Mesendoderm (in vitro differentiated cells): ENCODE measurements around the gene MOSMO.

ENCODE experiments used
- DNase-seq: peaks from one replicate; pipeline ENCODE4 v3.0.0; 2013
- H2AK5ac ChIP-seq: 2 replicates; pipeline ENCODE4 v1.6.1; 2013; ENCODE audit warnings: low read length, inconsistent platforms
- H2BK120ac ChIP-seq: 2 replicates; pipeline ENCODE4 v1.6.1; 2013; ENCODE audit warnings: low read depth, mild to moderate bottlenecking, low read length, moderate library complexity, mixed read lengths
- H2BK15ac ChIP-seq: replicated peaks from 2 replicates; pipeline ENCODE4 v1.6.1; 2013; ENCODE audit warnings: low read depth, mild to moderate bottlenecking, moderate library complexity
- H2BK5ac ChIP-seq: 2 replicates; pipeline ENCODE4 v1.6.1; 2013; ENCODE audit warnings: low read length, inconsistent platforms
- H3K18ac ChIP-seq: 2 replicates; pipeline ENCODE4 v1.6.1; 2013; ENCODE audit warnings: mild to moderate bottlenecking, low read length, mixed read lengths
- H3K23ac ChIP-seq: one replicate; pipeline ENCODE4 v1.6.1; 2013; ENCODE audit warnings: low read length
- H3K27ac ChIP-seq: 2 replicates; pipeline ENCODE4 v1.5.1; 2013; ENCODE audit warnings: low read depth, mild to moderate bottlenecking, inconsistent platforms, low read length, moderate library complexity
- H3K27me3 ChIP-seq: 2 replicates; pipeline ENCODE4 v1.6.1; 2013; ENCODE audit warnings: low read length, control low read depth, mild to moderate bottlenecking, inconsistent platforms; ENCODE audit not compliant: insufficient read depth, poor library complexity
- H3K36me3 ChIP-seq: 2 replicates; pipeline ENCODE4 v1.6.1; 2013; ENCODE audit warnings: low read length, inconsistent platforms; ENCODE audit not compliant: control insufficient read depth, insufficient read depth
- H3K4ac ChIP-seq: one replicate; pipeline ENCODE4 v1.6.1; 2013; ENCODE audit warnings: low read depth, mild to moderate bottlenecking, low read length, moderate library complexity
- H3K4me1 ChIP-seq: 2 replicates; pipeline ENCODE4 v1.6.1; 2013; ENCODE audit warnings: low read depth, low read length, inconsistent platforms; ENCODE audit not compliant: control insufficient read depth
- H3K4me2 ChIP-seq: 2 replicates; pipeline ENCODE4 v1.6.1; 2013; ENCODE audit warnings: low read length
- H3K4me3 ChIP-seq: 2 replicates; pipeline ENCODE4 v1.5.1; 2013; ENCODE audit warnings: mild to moderate bottlenecking, low read length
- H3K56ac ChIP-seq: one replicate; pipeline ENCODE4 v1.6.1; 2013; ENCODE audit warnings: low read length
- H3K79me1 ChIP-seq: 2 replicates; pipeline ENCODE4 v1.6.1; 2013; ENCODE audit warnings: low read length, inconsistent platforms
- H3K79me2 ChIP-seq: 2 replicates; pipeline ENCODE4 v1.6.1; 2013; ENCODE audit warnings: mild to moderate bottlenecking, low read length; ENCODE audit not compliant: control insufficient read depth, insufficient read depth
- H3K9ac ChIP-seq: 2 replicates; pipeline ENCODE4 v1.6.1; 2013; ENCODE audit warnings: low read length, inconsistent platforms
- H4K5ac ChIP-seq: one replicate; pipeline ENCODE4 v1.6.1; 2013; ENCODE audit warnings: low read length
- H4K8ac ChIP-seq: one replicate; pipeline ENCODE4 v1.6.1; 2013; ENCODE audit warnings: low read depth, mild to moderate bottlenecking, control low read depth, low read length, moderate library complexity
- WGBS: extraction: QIAGEN DNeasy Blood & Tissue Kit; methylation state at CpG from one replicate; pipeline ENCODE4 v1.1.7; 2013; ENCODE audit warnings: low lambda C conversion rate, missing lambda C conversion rate; ENCODE audit not compliant: insufficient coverage; ENCODE audit errors: extremely low coverage; 5-methylcytosine and 5-hydroxymethylcytosine counted together

Gene MOSMO

DNA sequence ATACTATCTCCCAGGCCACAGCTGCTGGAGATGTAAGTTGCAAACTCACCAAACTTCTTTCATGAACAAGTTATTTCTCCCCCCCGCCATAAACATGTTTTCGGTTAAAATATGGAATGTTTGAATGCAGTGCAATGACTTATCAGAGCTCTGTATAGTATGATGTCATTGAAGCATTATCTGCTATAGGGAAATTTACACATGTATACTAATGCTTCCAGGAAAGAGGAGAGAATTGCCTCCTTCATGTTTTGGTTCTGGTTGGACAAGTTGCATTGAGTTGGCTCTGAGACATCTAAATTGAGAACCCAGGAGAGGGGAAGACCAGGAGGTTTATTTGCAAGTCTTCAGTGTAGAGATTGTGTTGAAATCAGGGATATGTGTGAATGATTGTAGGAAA is 34.0 kb upstream of the MOSMO start:
- H3K18ac ChIP-seq, result no peak overlapping the region
- no peak overlapping the region for H2AK5ac ChIP-seq
- no peak overlapping the region for H3K4me3 ChIP-seq
- no peak overlapping the region for H3K27ac ChIP-seq
- no peak overlapping the region for H2BK15ac ChIP-seq
- no peak overlapping the region for H2BK5ac ChIP-seq
- H3K79me2 ChIP-seq, result no peaks in the 10 kb centered on the region
- H3K36me3 ChIP-seq, result peaks cover 20% of the 10 kb centered on the region
- H3K56ac ChIP-seq, result no peak overlapping the region
- no peak overlapping the region for H4K5ac ChIP-seq
- no peak overlapping the region for H3K23ac ChIP-seq
- no peak overlapping the region for H3K4me2 ChIP-seq
- H3K4me1 ChIP-seq, result no peaks in the 10 kb centered on the region
- H3K4ac ChIP-seq, result no peak overlapping the region
- no peak for DNase-seq
- H3K79me1 ChIP-seq, result no peaks in the 10 kb centered on the region
- H2BK120ac ChIP-seq, result no peak overlapping the region
- no peak overlapping the region for H3K9ac ChIP-seq
- no peak overlapping the region for H4K8ac ChIP-seq
- no CpG with 5 or more reads among the region's 2 CpGs for WGBS
- H3K27me3 ChIP-seq, result no peaks in the 10 kb centered on the region

DNA sequence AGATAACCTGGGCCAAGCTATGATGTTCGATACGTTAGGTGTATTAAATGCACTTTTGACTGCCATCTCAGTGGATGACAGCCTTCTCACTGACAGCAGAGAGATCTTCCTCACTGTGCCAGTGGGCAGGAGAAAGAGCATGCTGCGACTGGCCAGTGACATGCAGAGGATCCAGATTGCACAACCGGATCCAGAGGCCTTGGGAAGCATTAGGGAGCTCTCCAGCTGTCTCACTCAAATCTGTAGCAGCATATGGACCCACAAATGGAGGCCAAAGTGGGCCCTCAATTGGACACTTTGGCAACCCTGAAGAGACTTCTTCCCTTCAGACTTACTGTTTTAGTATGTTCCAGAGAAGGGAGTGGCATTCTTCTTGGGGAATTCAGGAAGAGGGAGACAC is 27.9 kb upstream of the MOSMO start:
- no peak overlapping the region for H4K8ac ChIP-seq
- no peak overlapping the region for H3K4me2 ChIP-seq
- no CpG with 5 or more reads among the region's 4 CpGs for WGBS
- no peaks in the 10 kb centered on the region for H3K79me2 ChIP-seq
- H3K18ac ChIP-seq, result no peak overlapping the region
- no peak overlapping the region for H4K5ac ChIP-seq
- H3K36me3 ChIP-seq, result peaks cover 13% of the 10 kb centered on the region
- H3K9ac ChIP-seq, result no peak overlapping the region
- H3K79me1 ChIP-seq, result no peaks in the 10 kb centered on the region
- no peak overlapping the region for H3K27ac ChIP-seq
- no peak for DNase-seq
- no peak overlapping the region for H3K56ac ChIP-seq
- H2AK5ac ChIP-seq, result no peak overlapping the region
- H3K23ac ChIP-seq, result no peak overlapping the region
- no peak overlapping the region for H3K4me3 ChIP-seq
- no peak overlapping the region for H2BK15ac ChIP-seq
- no peak overlapping the region for H3K4ac ChIP-seq
- H2BK120ac ChIP-seq, result no peak overlapping the region
- no peaks in the 10 kb centered on the region for H3K4me1 ChIP-seq
- no peaks in the 10 kb centered on the region for H3K27me3 ChIP-seq
- H2BK5ac ChIP-seq, result no peak overlapping the region

DNA sequence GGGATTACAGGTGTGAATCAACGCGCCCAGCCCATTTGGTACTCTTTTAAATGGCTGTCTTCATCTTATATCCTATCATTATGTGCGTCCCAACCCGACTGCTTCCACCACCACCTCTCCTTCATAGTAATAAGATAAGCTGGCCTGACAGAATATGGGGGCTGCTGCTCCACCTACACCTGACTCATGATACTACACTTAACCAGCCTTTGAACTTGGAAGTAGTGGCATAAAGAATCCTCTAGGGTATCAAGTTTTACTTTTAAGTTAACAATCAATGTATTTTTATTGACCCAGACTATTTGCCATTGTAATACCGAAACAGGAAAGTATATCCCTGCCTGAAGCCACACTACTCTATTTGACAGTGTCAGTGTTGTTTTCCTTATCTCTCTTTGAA is 25.8 kb upstream of the MOSMO start:
- Histone ChIP-seq H3K9ac (no peak overlapping the region), H3K23ac (no peak overlapping the region), H3K79me2 (no peaks in the 10 kb centered on the region), H3K4ac (no peak overlapping the region), H4K5ac (no peak overlapping the region), H3K79me1 (no peaks in the 10 kb centered on the region), H2BK15ac (no peak overlapping the region), H3K27me3 (no peaks in the 10 kb centered on the region), H3K4me1 (no peaks in the 10 kb centered on the region), H2BK120ac (no peak overlapping the region), H3K18ac (no peak overlapping the region), H3K27ac (no peak overlapping the region), H3K56ac (no peak overlapping the region), H2AK5ac (no peak overlapping the region), H2BK5ac (no peak overlapping the region), H3K4me3 (no peak overlapping the region), H4K8ac (no peak overlapping the region), H3K4me2 (no peak overlapping the region), H3K36me3 (peaks cover 9% of the 10 kb centered on the region)
- no CpG with 5 or more reads among the region's 5 CpGs for WGBS
- DNase-seq, result no peak

DNA sequence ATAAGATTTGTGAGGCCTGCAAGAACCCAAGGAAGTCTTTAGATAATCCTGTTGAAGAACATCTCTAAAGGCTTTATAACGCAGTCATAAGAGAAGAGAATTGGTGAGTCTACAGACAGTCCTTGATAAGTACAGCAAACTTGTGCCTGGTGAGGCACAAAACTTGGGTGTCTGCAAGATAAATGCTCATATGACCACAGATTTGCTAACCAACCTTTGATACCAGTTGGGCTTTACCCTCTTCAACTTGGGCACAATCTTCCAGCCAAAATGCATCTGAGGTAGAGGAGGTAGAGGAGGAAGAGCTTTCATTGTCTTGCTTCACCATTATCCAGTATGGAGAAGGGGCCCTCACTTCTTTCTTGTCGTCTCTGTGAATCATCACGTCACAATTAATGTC is 23.8 kb upstream of the MOSMO start:
- no peak overlapping the region for H3K18ac ChIP-seq
- H3K4me3 ChIP-seq, result no peak overlapping the region
- H3K23ac ChIP-seq, result no peak overlapping the region
- H2AK5ac ChIP-seq, result no peak overlapping the region
- no peak overlapping the region for H2BK120ac ChIP-seq
- DNase-seq, result no peak
- H4K5ac ChIP-seq, result no peak overlapping the region
- no peak overlapping the region for H3K4ac ChIP-seq
- H3K27ac ChIP-seq, result no peak overlapping the region
- WGBS, result no CpG with 5 or more reads among the region's 3 CpGs
- no peaks in the 10 kb centered on the region for H3K79me1 ChIP-seq
- H2BK15ac ChIP-seq, result no peak overlapping the region
- no peak overlapping the region for H3K56ac ChIP-seq
- H3K79me2 ChIP-seq, result no peaks in the 10 kb centered on the region
- H3K27me3 ChIP-seq, result no peaks in the 10 kb centered on the region
- no peak overlapping the region for H2BK5ac ChIP-seq
- no peak overlapping the region for H3K9ac ChIP-seq
- peaks cover 6% of the 10 kb centered on the region for H3K36me3 ChIP-seq
- no peak overlapping the region for H4K8ac ChIP-seq
- H3K4me2 ChIP-seq, result no peak overlapping the region
- no peaks in the 10 kb centered on the region for H3K4me1 ChIP-seq

DNA sequence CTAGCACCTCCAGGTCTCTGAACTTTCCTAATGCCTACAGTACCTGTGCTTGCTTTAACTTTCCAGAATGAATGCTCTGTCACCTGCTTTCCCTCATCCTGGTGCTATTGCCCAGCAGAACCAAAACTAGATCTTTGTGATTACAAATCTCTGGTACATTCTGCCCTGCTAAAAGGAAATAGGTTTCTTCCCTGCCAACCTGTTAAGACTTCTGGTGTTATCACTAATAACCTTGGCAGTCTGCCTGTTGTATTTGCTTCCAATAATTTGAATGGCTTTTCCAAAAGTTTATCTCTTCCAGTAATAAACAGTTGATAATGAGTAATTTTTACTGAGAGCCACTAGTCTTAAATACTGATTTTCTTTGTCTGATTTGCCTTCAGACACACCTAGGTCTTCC is 22.4 kb upstream of the MOSMO start:
- H3K79me1 ChIP-seq, result no peaks in the 10 kb centered on the region
- H3K27me3 ChIP-seq, result no peaks in the 10 kb centered on the region
- no peak overlapping the region for H4K8ac ChIP-seq
- H2AK5ac ChIP-seq, result no peak overlapping the region
- no peak overlapping the region for H2BK5ac ChIP-seq
- DNase-seq, result no peak
- H3K4me1 ChIP-seq, result no peaks in the 10 kb centered on the region
- no peak overlapping the region for H3K9ac ChIP-seq
- H2BK15ac ChIP-seq, result no peak overlapping the region
- H3K56ac ChIP-seq, result no peak overlapping the region
- H4K5ac ChIP-seq, result no peak overlapping the region
- H3K18ac ChIP-seq, result no peak overlapping the region
- H3K79me2 ChIP-seq, result no peaks in the 10 kb centered on the region
- no peak overlapping the region for H3K4me2 ChIP-seq
- H2BK120ac ChIP-seq, result no peak overlapping the region
- H3K4me3 ChIP-seq, result no peak overlapping the region
- no peak overlapping the region for H3K23ac ChIP-seq
- peaks cover 2% of the 10 kb centered on the region for H3K36me3 ChIP-seq
- no peak overlapping the region for H3K4ac ChIP-seq
- no peak overlapping the region for H3K27ac ChIP-seq

DNA sequence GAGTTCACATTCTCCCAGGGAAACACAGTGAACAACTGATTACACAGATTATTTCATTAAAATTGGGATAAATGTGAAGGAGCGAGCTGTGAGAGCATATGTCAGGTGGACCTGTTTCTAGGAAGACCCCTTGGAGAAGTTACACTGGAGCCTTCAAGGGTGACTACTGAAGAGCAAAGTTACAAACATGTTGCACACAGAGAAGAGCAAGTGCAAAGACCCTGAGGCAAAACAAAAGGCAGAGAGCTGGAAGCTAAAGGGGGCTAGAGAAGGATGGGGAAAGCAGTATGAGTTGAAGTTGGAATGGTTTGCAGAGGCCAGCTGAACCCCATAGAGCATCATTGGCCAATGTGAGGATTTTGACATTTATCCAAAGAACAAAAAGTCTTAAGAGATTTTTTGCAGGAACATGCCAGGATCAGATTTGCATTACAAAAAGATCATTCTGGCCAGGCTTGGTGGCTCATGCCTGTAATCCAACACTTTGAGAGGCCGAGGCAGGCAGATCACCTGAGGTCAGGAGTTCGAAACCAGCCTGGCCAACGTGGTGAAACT is 21.1 kb upstream of the MOSMO start:
- Histone ChIP-seq H2BK15ac (no peak overlapping the region), H3K79me2 (no peaks in the 10 kb centered on the region), H3K4me1 (no peaks in the 10 kb centered on the region), H3K23ac (no peak overlapping the region), H3K4ac (no peak overlapping the region), H3K4me3 (no peak overlapping the region), H3K56ac (no peak overlapping the region), H2AK5ac (no peak overlapping the region), H4K8ac (no peak overlapping the region), H2BK5ac (no peak overlapping the region), H3K9ac (no peak overlapping the region), H3K36me3 (peaks cover 2% of the 10 kb centered on the region), H3K79me1 (no peaks in the 10 kb centered on the region), H3K4me2 (no peak overlapping the region), H3K27me3 (no peaks in the 10 kb centered on the region), H3K18ac (no peak overlapping the region), H3K27ac (no peak overlapping the region), H2BK120ac (no peak overlapping the region), H4K5ac (no peak overlapping the region)
- no peak for DNase-seq
- no CpG with 5 or more reads among the region's 4 CpGs for WGBS
